HG03066 (cell line): ENCODE measurements around the gene NBPF19.
"Not testable (repeated sequence)": the region's sequence is repeated elsewhere in the genome, so short reads cannot be mapped to it uniquely, and the experiment has no call there.

Experiments
- ATAC-seq: cut with Tn5 transposase; IDR thresholded peaks from one replicate; pipeline ENCODE4 v1.9.1; 2021; ENCODE audit warnings: low read depth; ENCODE audit not compliant: unreplicated experiment

The NBPF19 gene

GRCh38 chr1:149474745-149475144, at the start of gene NBPF19:
NBPF19 (plus strand) TSS chr1:149475045; CDS start chr1:149475933, 888 bp downstream.
- not testable (repeated sequence) for ATAC-seq

DNA sequence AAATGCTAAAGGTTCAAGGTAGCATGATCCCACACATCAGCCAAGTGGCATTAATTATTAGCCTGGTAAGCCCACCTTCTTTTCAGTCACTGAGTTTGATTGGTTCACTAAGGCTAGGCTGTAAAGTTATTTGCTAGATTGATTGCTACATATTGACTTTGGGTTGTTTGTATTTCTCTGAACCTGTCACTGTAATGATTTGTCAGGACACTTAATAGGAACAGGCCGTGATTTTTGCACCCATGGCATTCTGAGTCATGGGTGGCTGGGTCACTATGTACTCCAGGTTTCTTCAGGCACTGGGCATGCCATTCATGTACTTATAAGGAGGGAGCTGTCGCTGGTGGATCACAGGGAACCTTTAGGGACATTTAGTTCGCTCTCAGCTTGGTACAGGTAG, 46.5 kb upstream of the NBPF19 start:
- ATAC-seq: not testable (repeated sequence)

GRCh38 chr1:149445451-149445850, 29.4 kb upstream of the NBPF19 start:
- ATAC-seq: not testable (repeated sequence)

- not testable (repeated sequence) for ATAC-seq
These were observed 22.6 kb upstream of the NBPF19 start for GRCh38 chr1:149452196-149452595.

DNA sequence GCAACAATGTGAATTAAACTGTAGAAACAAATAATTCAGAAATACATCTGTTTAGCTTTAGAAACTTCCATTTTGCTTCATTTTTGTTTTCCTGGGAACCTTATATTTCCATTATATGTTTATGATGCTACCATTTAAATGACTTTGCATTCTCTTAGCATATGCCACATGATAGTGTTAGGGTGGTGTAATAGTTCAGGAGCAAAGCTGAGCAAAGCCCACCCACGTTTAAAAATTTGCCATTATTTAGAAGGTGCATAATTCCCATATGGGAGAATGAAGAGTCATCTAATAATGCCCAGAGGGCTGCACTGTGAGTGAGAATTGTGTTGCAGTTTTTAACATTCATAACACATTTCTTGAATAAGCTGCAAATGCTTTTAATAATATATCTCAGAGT, 22.2 kb upstream of the NBPF19 start:
- ATAC-seq: not testable (repeated sequence)

- not testable (repeated sequence) for ATAC-seq
These were observed 83.5 kb downstream of the NBPF19 start for GRCh38 chr1:149558350-149558825.

- not testable (repeated sequence) for ATAC-seq
These were observed 87.0 kb downstream of the NBPF19 start for GRCh38 chr1:149561806-149562205.

DNA sequence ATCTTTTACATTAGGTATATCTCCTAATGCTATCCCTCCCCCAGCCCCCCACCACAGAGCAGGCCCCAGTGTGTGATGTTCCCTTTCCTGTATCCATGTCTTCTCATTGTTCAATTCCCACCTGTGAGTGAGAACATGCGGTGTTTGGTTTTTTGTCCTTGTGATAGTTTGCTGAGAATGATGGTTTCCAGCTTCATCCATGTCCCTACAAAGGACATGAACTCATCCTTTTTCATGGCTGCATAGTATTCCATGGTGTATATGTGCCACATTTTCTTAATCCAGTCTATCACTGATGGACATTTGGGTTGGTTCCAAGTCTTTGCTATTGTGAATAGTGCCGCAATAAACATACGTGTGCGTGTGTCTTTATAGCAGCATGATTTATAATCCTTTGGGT, 90.6 kb downstream of the NBPF19 start:
- not testable (repeated sequence) for ATAC-seq

DNA sequence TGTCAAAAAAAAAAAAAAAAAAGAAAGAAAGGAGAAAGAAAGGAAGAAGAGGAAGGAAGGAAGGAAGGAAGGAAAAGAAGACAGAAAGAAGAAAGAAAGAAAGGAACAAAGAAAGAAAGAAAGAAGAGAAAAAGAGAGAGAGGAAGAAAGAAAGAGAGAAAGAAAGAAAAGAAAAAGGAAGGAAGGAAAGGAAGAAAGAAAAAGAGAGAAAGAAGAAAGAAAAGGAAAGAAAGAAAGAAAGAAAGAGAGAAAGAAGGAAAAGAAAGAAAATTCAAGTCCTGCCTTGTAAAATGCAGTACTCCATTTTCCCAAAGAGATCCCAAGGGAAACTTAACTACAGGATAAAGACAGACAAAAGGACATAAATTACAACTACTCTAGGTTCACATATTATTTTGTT, 97.9 kb downstream of the NBPF19 start:
- not testable (repeated sequence) for ATAC-seq

DNA sequence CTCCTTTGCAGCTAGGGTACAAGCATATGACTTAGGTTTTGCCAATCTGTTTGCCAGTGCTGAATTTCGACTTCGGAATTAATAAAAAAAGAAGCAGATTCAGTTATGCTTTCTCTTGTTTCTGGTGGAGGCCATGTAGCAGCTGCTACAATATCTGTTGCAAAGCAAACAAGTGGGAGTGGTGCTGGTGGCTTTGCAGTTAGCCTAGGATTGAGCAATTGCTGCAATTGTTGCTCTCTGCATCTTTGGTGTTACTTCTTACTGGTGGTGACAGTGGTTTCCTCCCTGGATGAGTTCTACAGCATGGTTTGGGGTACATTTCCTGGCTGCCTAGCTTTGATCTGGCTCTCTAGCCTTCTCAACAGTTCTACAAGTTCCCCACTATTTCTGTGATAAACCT, 110.7 kb downstream of the NBPF19 start:
- ATAC-seq: not testable (repeated sequence)
